ENCODE results near the gene CCDC9B. TPM values are rescaled to one million over a fixed set of nuclear protein-coding genes. Genes with fewer than 3 reads are reported as not detected.

The CCDC9B gene
- total RNA-seq, 2 experiments from 2014 or later, result 1.4 to 2.3 TPM

DNA sequence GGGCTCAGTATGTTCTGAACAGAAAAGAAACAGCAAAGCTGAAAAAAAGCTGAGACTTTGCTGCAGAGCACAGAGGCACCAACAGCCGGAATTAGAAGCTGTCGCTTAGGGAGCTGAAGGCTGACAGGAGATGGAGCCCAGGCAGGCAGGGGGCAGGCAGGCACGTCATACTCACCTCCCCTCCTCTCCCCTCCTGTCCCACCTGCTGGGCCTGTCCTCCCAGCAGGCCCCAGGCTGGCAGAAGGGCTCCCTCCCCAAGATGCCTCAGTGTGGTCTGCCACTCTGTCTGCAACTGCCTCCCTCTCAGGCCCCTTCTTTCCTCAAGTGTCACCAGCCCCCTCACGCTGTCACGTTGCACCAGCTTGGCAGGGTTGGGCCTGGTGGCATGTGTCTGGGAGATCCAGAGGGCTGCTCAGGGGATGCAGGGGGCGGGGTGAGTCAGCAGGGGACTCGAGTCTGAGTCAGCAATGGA is 54.6 kb downstream of the CCDC9B start:
- ChIA-PET POLR2A (interaction anchor here (1.0 to 1.6 kb wide), 4 partner anchors 15 to 120 kb away, joined by 3 to 4 read pairs (median 4); no protein-coding TSS in a partner anchor), CTCF (interaction anchor here (0.8 to 4.0 kb wide), 4 partner anchors 12 to 37 kb away, joined by 3 to 44 read pairs (median 8); partner anchors contain the start of genes INAFM2 and PLCB2)
- Mint-ChIP-seq H3K27ac (no peak overlapping the region), H3K27me3 (peaks cover 6% of the 10 kb centered on the region), H3K36me3 (ENCODE audit: low read depth) (no peaks in the 10 kb centered on the region), H3K4me1 (ENCODE audit: low read depth) (no peaks in the 10 kb centered on the region), H3K4me3 (no peak overlapping the region), H3K9me3 (no peaks in the 10 kb centered on the region)
- ATAC-seq, result no peak
- intact Hi-C loops (cut with micrococcal nuclease), result no loop called here
- DNase-seq, result no peak
- TF ChIP-seq, protein P1, sequence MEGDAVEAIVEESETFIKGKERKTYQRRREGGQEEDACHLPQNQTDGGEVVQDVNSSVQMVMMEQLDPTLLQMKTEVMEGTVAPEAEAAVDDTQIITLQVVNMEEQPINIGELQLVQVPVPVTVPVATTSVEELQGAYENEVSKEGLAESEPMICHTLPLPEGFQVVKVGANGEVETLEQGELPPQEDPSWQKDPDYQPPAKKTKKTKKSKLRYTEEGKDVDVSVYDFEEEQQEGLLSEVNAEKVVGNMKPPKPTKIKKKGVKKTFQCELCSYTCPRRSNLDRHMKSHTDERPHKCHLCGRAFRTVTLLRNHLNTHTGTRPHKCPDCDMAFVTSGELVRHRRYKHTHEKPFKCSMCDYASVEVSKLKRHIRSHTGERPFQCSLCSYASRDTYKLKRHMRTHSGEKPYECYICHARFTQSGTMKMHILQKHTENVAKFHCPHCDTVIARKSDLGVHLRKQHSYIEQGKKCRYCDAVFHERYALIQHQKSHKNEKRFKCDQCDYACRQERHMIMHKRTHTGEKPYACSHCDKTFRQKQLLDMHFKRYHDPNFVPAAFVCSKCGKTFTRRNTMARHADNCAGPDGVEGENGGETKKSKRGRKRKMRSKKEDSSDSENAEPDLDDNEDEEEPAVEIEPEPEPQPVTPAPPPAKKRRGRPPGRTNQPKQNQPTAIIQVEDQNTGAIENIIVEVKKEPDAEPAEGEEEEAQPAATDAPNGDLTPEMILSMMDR (IDR thresholded peaks at IDR 0.05), result no peak

DNA sequence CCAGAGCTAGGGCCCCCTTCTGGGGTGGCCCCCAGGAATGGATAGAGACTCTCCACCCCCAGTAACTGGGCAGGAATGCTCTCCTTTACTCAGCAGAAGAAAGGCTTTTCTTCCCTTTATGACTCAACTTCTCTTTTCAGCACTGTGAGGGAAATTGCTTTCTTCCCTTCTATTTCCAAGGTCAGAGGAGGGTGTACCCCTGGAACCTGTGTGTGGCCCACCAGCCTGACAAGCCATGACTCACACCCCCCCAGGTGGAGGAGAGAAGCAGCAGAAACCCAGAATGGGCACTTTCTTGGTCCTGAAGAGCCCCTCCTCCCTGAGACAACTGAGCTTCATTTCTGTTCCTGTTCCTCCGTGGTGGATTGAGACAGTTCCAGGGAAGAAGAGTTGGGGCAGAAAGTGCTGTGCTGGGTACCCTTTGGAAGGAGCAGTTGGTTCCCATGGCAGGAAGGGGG is 55.2 kb downstream of the CCDC9B start:
- Mint-ChIP-seq H3K27ac (no peak overlapping the region), H3K4me1 (ENCODE audit: low read depth) (no peaks in the 10 kb centered on the region), H3K27me3 (peaks cover 11% of the 10 kb centered on the region), H3K9me3 (no peaks in the 10 kb centered on the region), H3K4me3 (no peak overlapping the region), H3K36me3 (ENCODE audit: low read depth) (no peaks in the 10 kb centered on the region)
- intact Hi-C loops (cut with micrococcal nuclease), result no loop called here
- no peak for ATAC-seq
- TF ChIP-seq, protein P1 (IDR thresholded peaks at IDR 0.05), result no peak
- ChIA-PET CTCF (interaction anchor here (0.8 to 4.0 kb wide), 6 partner anchors 11 to 58 kb away, joined by 3 to 44 read pairs (median 8); partner anchors contain the start of genes INAFM2 and PLCB2), POLR2A (interaction anchor here (0.5 to 1.6 kb wide), 5 partner anchors 16 to 121 kb away, joined by 3 to 4 read pairs (median 3); no protein-coding TSS in a partner anchor)
- DNase-seq, result no peak

DNA sequence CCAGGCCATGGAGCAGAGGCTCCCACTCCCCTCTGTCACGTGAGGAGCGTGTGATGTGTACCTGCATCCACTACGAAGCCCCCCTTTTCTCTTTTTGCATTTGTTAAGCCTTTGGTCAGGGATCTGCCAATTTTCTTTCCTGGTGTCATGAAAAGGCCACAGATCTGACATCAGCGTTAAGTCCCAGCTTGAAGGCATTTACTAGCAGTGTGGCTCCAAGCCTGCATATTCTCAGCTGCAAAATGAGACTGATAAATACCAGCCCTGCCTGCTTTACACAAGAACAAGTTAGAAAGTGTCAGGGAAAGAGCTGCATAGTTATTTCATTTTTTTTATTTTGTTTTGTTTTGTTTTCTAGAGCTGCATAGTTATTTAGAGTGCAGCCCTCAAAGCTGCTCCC is 55.6 kb downstream of the CCDC9B start:
- H3K9me3 Mint-ChIP-seq, result no peaks in the 10 kb centered on the region
- no peaks in the 10 kb centered on the region for H3K4me1 Mint-ChIP-seq (ENCODE audit: low read depth)
- ATAC-seq, result no peak
- H3K27ac Mint-ChIP-seq, result no peak overlapping the region
- intact Hi-C loops (cut with micrococcal nuclease), result no loop called here
- POLR2A ChIA-PET, result interaction anchor here (0.5 to 1.6 kb wide), 5 partner anchors 16 to 121 kb away, joined by 3 to 4 read pairs (median 3); no protein-coding TSS in a partner anchor
- H3K27me3 Mint-ChIP-seq, result peaks cover 12% of the 10 kb centered on the region
- H3K36me3 Mint-ChIP-seq (ENCODE audit: low read depth), result no peaks in the 10 kb centered on the region
- CTCF ChIA-PET, result interaction anchor here (0.8 to 4.0 kb wide), 6 partner anchors 11 to 59 kb away, joined by 3 to 44 read pairs (median 8); partner anchors contain the start of genes INAFM2 and PLCB2
- DNase-seq, result no peak
- no peak overlapping the region for H3K4me3 Mint-ChIP-seq
- TF ChIP-seq, protein P1 (IDR thresholded peaks at IDR 0.05), result no peak

DNA sequence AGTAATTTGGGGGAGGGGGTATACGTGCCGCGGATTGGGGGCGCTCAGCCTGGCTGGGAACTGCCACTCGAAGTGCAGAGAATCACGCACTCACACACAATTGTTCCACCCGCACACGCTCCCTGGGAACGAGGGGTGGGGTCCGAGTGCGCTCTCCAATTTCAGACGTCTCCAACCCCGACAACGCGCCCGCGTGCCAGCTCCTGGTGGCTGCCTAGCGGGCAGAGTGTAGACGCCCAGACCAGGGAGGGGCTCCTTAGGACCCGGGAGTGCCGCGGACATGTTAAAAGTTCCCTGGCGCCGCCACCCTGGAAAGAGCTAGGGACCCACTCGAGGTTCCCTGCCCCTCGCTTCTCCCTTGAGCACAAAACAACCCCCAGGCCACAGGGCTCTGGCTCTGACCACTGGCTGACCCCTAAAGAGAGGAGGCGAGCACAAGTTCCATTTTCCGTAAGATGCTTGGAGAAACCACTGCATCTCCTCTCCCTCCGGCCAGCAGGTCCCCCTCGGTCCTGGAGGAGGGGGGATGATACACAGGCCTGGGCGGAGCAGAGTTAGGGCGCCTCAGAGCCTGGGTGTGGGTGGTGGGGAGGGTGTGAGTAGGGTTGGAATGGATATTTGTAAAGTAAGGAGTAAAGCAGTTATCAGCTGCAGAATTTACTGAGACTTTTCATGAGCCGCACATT is 57.0 kb downstream of the CCDC9B start:
- Mint-ChIP-seq H3K4me1 (ENCODE audit: low read depth) (no peaks in the 10 kb centered on the region), H3K36me3 (ENCODE audit: low read depth) (no peaks in the 10 kb centered on the region), H3K27me3 (peaks cover 20% of the 10 kb centered on the region), H3K9me3 (no peaks in the 10 kb centered on the region), H3K27ac (no peak overlapping the region), H3K4me3 (peak overlapping the region; percentile 10)
- TF ChIP-seq, protein P1 (IDR thresholded peaks at IDR 0.05), result no peak
- POLR2A ChIA-PET, result interaction anchor here (0.6 to 1.9 kb wide), 3 partner anchors 8 to 26 kb away, joined by 3 to 5 read pairs (median 4); no protein-coding TSS in a partner anchor
- intact Hi-C loops (cut with micrococcal nuclease), result no loop called here
- ATAC-seq (no peak), DNase-seq (no peak)
- CTCF ChIA-PET, result interaction anchor here (1.1 to 4.0 kb wide), 8 partner anchors 9 to 244 kb away, joined by 3 to 44 read pairs (median 3); partner anchors contain the start of genes PLCB2 and SRP14

Measured in activated CD8-positive, alpha-beta T cell treated with anti-CD3 and anti-CD28 coated beads for 36 hours (primary cell).